GM12878 (cell line): ENCODE results near the gene ESR1. TPM values are rescaled to one million over a fixed set of nuclear protein-coding genes. Genes with fewer than 3 reads are reported as not detected.

Experiments used
- ATAC-seq: fragments of 200-7000 bp; cut with Tn5 transposase; 3 replicates; pipeline ENCODE4 v1.9.1; 2020; ENCODE audit warnings: mild to moderate bottlenecking, moderate library complexity
- BruUV-seq: library from RNA; stranded (reverse); fragments of 400-500 nt; replicated peaks from 2 replicates; lab custom pipeline; 2021; lab: Mats Ljungman, UMichigan
- CTCF ChIA-PET: fragments of 300-600 bp; sonication (Branson Sonifier 250); formaldehyde crosslinking; extraction: SDS; loops from one replicate; lab custom pipeline; 2021; ENCODE audit warnings: inconsistent platforms; lab: Yijun Ruan, JAX
- POLR2A ChIA-PET: fragments of 350-600 bp; formaldehyde crosslinking; extraction: SDS; loops from one replicate; lab custom pipeline; 2021; ENCODE audit warnings: inconsistent platforms; lab: Charles Lee
- RAD21 ChIA-PET: fragments of 300-600 bp; sonication (Branson Sonifier 250); formaldehyde crosslinking; loops from one replicate; lab custom pipeline; 2023; ENCODE audit warnings: antibody characterized with exemption; ENCODE audit not compliant: unreplicated experiment; lab: Charles Lee
- SMC1A ChIA-PET: fragments of 300-600 bp; sonication (Branson Sonifier 250); formaldehyde crosslinking; loops from one replicate; lab custom pipeline; 2023; ENCODE audit not compliant: unreplicated experiment, uncharacterized antibody; lab: Charles Lee
- DNase-seq: peaks from one replicate; pipeline ENCODE4 v3.0.0-alpha.2; 2011; ENCODE audit warnings: low read depth, low spot score
- FAIRE-seq: peaks from 3 replicates; lab custom pipeline; 2011; peaks lifted over from hg19 to GRCh38; lab: Jason Lieb, UNC
- H2AFZ ChIP-seq: 2 replicates; pipeline ENCODE4 v1.6.0; 2011; ENCODE audit warnings: low read depth, low read length, control low read depth; ENCODE audit not compliant: control insufficient read depth
- H3K27ac ChIP-seq: 2 replicates; pipeline ENCODE4 v1.5.1; 2011; ENCODE audit warnings: control low read depth; ENCODE audit not compliant: control insufficient read depth, insufficient read depth
- H3K27me3 ChIP-seq, 2 experiments: replicated peaks in 1 of 2; 2 replicates each; pipeline versions ENCODE4 v1.6.0 to v1.6.1; 2011; ENCODE audit warnings: low read length in 1 of 2; ENCODE audit not compliant: control insufficient read depth in 2 of 2, insufficient read depth in 2 of 2
- H3K36me3 ChIP-seq, 2 experiments: 2 replicates each; pipeline ENCODE4 v1.5.1; 2011; ENCODE audit warnings: low read length in 1 of 2; ENCODE audit not compliant: control insufficient read depth in 2 of 2, insufficient read depth in 2 of 2
- H3K4me1 ChIP-seq: 2 replicates; pipeline ENCODE4 v1.6.1; 2011; ENCODE audit warnings: mild to moderate bottlenecking, low read length, moderate library complexity, mixed read lengths; ENCODE audit not compliant: control insufficient read depth, insufficient read depth
- H3K4me2 ChIP-seq: 2 replicates; pipeline ENCODE4 v1.6.0; 2011; ENCODE audit warnings: control low read depth; ENCODE audit not compliant: control insufficient read depth, insufficient read depth
- H3K4me3 ChIP-seq: fragments of 200-600 bp; sonication (generic); 2 replicates; pipeline ENCODE4 v1.5.1; 2016
- H3K79me2 ChIP-seq: 2 replicates; pipeline ENCODE4 v1.6.0; 2011; ENCODE audit warnings: low read length; ENCODE audit not compliant: control insufficient read depth, insufficient read depth
- H3K9ac ChIP-seq: 2 replicates; pipeline ENCODE4 v1.8.0; 2011; ENCODE audit warnings: low read length, control low read depth, mixed read lengths; ENCODE audit not compliant: control insufficient read depth, insufficient read depth
- H3K9me3 ChIP-seq: replicated peaks from 3 replicates; pipeline ENCODE4 v1.5.1; 2011; ENCODE audit warnings: mild to moderate bottlenecking, low read length; ENCODE audit not compliant: control insufficient read depth, insufficient read depth
- H4K20me1 ChIP-seq: 2 replicates; pipeline ENCODE4 v1.6.0; 2011; ENCODE audit not compliant: control insufficient read depth, insufficient read depth
- BRCA1 ChIP-seq: IDR thresholded peaks from 2 replicates; pipeline ENCODE4 v1.6.1; 2011; ENCODE audit warnings: low read depth, low read length, improper control_type of control experiment
- CHD1 ChIP-seq: IDR thresholded peaks from 2 replicates; pipeline ENCODE4 v1.6.1; 2012; ENCODE audit warnings: low read depth, low read length, improper control_type of control experiment
- EGR1 ChIP-seq, 2 experiments: IDR thresholded peaks; 1 replicate in 1 of 2; 2 replicates in 1 of 2; pipeline ENCODE4 v1.6.1; 2011 to 2012; ENCODE audit warnings: low read depth in 2 of 2, low read length in 2 of 2, borderline replicate concordance in 1 of 2, mild to moderate bottlenecking in 1 of 2, moderate library complexity in 1 of 2
- HDGF ChIP-seq: fragments of 450-650 bp; IDR thresholded peaks from 2 replicates; pipeline ENCODE4 v1.6.1; 2016; ENCODE audit warnings: antibody characterized with exemption
- KAT2A ChIP-seq: conservative IDR thresholded peaks from 2 replicates; pipeline ENCODE4 v1.6.1; 2011; ENCODE audit warnings: low read depth, low read length; ENCODE audit not compliant: control insufficient read depth
- SMC3 ChIP-seq: IDR thresholded peaks from 2 replicates; pipeline ENCODE4 v1.6.1; 2011; ENCODE audit warnings: low read length, improper control_type of control experiment, borderline replicate concordance
- TCF7 ChIP-seq: IDR thresholded peaks from 2 replicates; pipeline ENCODE4 v1.6.1; 2014; ENCODE audit warnings: antibody characterized with exemption, borderline replicate concordance
- ZNF384 ChIP-seq: IDR thresholded peaks from 2 replicates; pipeline ENCODE4 v1.6.1; 2012; ENCODE audit warnings: low read depth, mild to moderate bottlenecking, low read length, improper control_type of control experiment, borderline replicate concordance
- WGBS: methylation state at CpG from one replicate; pipeline ENCODE4 v1.1.6; 2016; ENCODE audit warnings: low lambda C conversion rate; ENCODE audit not compliant: insufficient replicate concordance, insufficient coverage; ENCODE audit errors: missing lambda C conversion rate; 5-methylcytosine and 5-hydroxymethylcytosine counted together
- in situ Hi-C: fragments of 300-500 bp; cut with MboI; formaldehyde crosslinking; loops from 9 replicates; pipeline ENCODE4 v1.14.3; 2018; ENCODE audit warnings: mixed read lengths
- intact Hi-C: fragments of 100-400 bp; cut with micrococcal nuclease; formaldehyde crosslinking; loops from one replicate; pipeline ENCODE4 v1.14.2; 2022; ENCODE audit not compliant: unreplicated experiment
- polyA plus RNA-seq, 11 experiments: library from polyadenylated mRNA; depleted of rRNA in 4 of 11; unstranded in 6 of 11; stranded (reverse) in 5 of 11; fragments of >200 nt; fragmentation: Nextera tagmentation in 4 of 11; fragmentation: Illumina TruSeq in 1 of 11; extraction: Ambion mirVana in 4 of 11; extraction: Trizol in 1 of 11; gene quantifications; 1 replicate in 1 of 11; 2 replicates in 10 of 11; pipeline versions ENCODE4 v1.2.1 to v1.2.3, GENCODE V29; 2011 to 2016; ENCODE audit warnings: inconsistent platforms in 2 of 11, missing spikeins in 2 of 11, low read depth in 1 of 11
- total RNA-seq, 4 experiments: library from RNA; depleted of rRNA in 3 of 4; stranded (reverse); fragments of >200 nt in 3 of 4; fragmentation: Illumina TruSeq in 1 of 4; extraction: Trizol in 1 of 4; gene quantifications; 2 replicates each; pipeline versions ENCODE4 v1.2.1 to v1.2.3, GENCODE V29; 2013 to 2021
- TF ChIP-seq, protein P1 (sequence below): IDR thresholded peaks from 2 replicates; pipeline ENCODE4 v1.6.1; 2011; ENCODE audit warnings: borderline replicate concordance, low read depth, mild to moderate bottlenecking, moderate library complexity, low read length; ENCODE audit not compliant: insufficient read depth, poor library complexity, severe bottlenecking
- TF ChIP-seq, protein P2 (sequence below): fragments of 450-650 bp; IDR thresholded peaks from 2 replicates; pipeline ENCODE4 v1.6.1; 2017; ENCODE audit warnings: mild to moderate bottlenecking, moderate library complexity
- TF ChIP-seq, protein P3 (sequence below): fragments of 150-350 bp; IDR thresholded peaks from 2 replicates; pipeline ENCODE4 v1.6.1; 2014; ENCODE audit warnings: mild to moderate bottlenecking, low read depth, low read length

The ESR1 gene
- total and polyA plus RNA-seq, 10 of the 15 experiments (the other 5 are each of a cell fraction or from before 2014, with no cell fraction given) = 0.03 to 0.51 (median 0.21) TPM; not detected in 4

GRCh38 chr6:152022303-152022702 is 214.8 kb downstream of the ESR1 start:
- H3K4me3 ChIP-seq = no peak overlapping the region
- ATAC-seq = no peak
- RAD21 ChIA-PET = no interaction called here

GRCh38 chr6:152023613-152024012 is 216.1 kb downstream of the ESR1 start:
- intact Hi-C loops (no loop called here), in situ Hi-C loops (no loop called here)
- 48% methylated on average over 2 of the region's 2 CpGs for WGBS
- ATAC-seq (no peak), DNase-seq (no peak), FAIRE-seq (no peak)
- H2AFZ ChIP-seq = no peak overlapping the region
- no peak overlapping the region for H3K4me3 ChIP-seq
- ChIA-PET RAD21 (no interaction called here), SMC1A (no interaction called here), POLR2A (no interaction called here), CTCF (no interaction called here)
- no peaks in the 10 kb centered on the region for H3K36me3 ChIP-seq
- H3K27me3 ChIP-seq = no peaks in the 10 kb centered on the region
- no peak overlapping the region for H3K27ac ChIP-seq
- no peak overlapping the region for H3K9ac ChIP-seq
- H3K4me2 ChIP-seq = no peak overlapping the region
- no peaks in the 10 kb centered on the region for H3K79me2 ChIP-seq
- H3K9me3 ChIP-seq = no peaks in the 10 kb centered on the region
- H4K20me1 ChIP-seq = no peaks in the 10 kb centered on the region
- no TSS peak for BruUV-seq
- H3K4me1 ChIP-seq = no peaks in the 10 kb centered on the region
- TF ChIP-seq KAT2A = no peak
- no peak for TF ChIP-seq ZNF384
- no peak for TF ChIP-seq TCF7
- TF ChIP-seq BRCA1 = no peak
- no peak for TF ChIP-seq CHD1
- no peak for TF ChIP-seq EGR1 (IDR thresholded peaks at IDR 0.05; ENCODE audit: borderline replicate concordance in 1 of 2, low read depth in 2 of 2, low read length in 2 of 2)
- no peak for TF ChIP-seq SMC3
- TF ChIP-seq, protein P1, sequence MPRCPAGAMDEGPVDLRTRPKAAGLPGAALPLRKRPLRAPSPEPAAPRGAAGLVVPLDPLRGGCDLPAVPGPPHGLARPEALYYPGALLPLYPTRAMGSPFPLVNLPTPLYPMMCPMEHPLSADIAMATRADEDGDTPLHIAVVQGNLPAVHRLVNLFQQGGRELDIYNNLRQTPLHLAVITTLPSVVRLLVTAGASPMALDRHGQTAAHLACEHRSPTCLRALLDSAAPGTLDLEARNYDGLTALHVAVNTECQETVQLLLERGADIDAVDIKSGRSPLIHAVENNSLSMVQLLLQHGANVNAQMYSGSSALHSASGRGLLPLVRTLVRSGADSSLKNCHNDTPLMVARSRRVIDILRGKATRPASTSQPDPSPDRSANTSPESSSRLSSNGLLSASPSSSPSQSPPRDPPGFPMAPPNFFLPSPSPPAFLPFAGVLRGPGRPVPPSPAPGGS = no peak
- TF ChIP-seq, protein P2, sequence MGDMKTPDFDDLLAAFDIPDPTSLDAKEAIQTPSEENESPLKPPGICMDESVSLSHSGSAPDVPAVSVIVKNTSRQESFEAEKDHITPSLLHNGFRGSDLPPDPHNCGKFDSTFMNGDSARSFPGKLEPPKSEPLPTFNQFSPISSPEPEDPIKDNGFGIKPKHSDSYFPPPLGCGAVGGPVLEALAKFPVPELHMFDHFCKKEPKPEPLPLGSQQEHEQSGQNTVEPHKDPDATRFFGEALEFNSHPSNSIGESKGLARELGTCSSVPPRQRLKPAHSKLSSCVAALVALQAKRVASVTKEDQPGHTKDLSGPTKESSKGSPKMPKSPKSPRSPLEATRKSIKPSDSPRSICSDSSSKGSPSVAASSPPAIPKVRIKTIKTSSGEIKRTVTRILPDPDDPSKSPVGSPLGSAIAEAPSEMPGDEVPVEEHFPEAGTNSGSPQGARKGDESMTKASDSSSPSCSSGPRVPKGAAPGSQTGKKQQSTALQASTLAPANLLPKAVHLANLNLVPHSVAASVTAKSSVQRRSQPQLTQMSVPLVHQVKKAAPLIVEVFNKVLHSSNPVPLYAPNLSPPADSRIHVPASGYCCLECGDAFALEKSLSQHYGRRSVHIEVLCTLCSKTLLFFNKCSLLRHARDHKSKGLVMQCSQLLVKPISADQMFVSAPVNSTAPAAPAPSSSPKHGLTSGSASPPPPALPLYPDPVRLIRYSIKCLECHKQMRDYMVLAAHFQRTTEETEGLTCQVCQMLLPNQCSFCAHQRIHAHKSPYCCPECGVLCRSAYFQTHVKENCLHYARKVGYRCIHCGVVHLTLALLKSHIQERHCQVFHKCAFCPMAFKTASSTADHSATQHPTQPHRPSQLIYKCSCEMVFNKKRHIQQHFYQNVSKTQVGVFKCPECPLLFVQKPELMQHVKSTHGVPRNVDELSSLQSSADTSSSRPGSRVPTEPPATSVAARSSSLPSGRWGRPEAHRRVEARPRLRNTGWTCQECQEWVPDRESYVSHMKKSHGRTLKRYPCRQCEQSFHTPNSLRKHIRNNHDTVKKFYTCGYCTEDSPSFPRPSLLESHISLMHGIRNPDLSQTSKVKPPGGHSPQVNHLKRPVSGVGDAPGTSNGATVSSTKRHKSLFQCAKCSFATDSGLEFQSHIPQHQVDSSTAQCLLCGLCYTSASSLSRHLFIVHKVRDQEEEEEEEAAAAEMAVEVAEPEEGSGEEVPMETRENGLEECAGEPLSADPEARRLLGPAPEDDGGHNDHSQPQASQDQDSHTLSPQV = no peak
- TF ChIP-seq, protein P3, sequence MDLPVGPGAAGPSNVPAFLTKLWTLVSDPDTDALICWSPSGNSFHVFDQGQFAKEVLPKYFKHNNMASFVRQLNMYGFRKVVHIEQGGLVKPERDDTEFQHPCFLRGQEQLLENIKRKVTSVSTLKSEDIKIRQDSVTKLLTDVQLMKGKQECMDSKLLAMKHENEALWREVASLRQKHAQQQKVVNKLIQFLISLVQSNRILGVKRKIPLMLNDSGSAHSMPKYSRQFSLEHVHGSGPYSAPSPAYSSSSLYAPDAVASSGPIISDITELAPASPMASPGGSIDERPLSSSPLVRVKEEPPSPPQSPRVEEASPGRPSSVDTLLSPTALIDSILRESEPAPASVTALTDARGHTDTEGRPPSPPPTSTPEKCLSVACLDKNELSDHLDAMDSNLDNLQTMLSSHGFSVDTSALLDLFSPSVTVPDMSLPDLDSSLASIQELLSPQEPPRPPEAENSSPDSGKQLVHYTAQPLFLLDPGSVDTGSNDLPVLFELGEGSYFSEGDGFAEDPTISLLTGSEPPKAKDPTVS = no peak

More at GRCh38 chr6:152022303-152022702, 214.8 kb downstream of the ESR1 start:
- no peak for TF ChIP-seq HDGF
- no peak for FAIRE-seq
- Histone ChIP-seq H3K27me3 (no peaks in the 10 kb centered on the region), H4K20me1 (no peaks in the 10 kb centered on the region), H3K4me2 (no peak overlapping the region), H3K9me3 (no peaks in the 10 kb centered on the region), H2AFZ (no peak overlapping the region), H3K27ac (no peak overlapping the region), H3K4me1 (no peaks in the 10 kb centered on the region), H3K9ac (no peak overlapping the region), H3K36me3 (no peaks in the 10 kb centered on the region), H3K79me2 (no peaks in the 10 kb centered on the region)
- no TSS peak for BruUV-seq
- SMC1A ChIA-PET = no interaction called here
- WGBS = 43% methylated on average over 4 of the region's 4 CpGs
- in situ Hi-C loops = no loop called here
- CTCF ChIA-PET = no interaction called here
- intact Hi-C loops = no loop called here
- POLR2A ChIA-PET = no interaction called here
- no peak for DNase-seq
